Suprapubic skin (tissue), 4 donors: Measurements from ENCODE around the gene APOM.

Experiments
- POLR2A ChIP-seq, 2 donors: fragments of 450-650 bp; IDR thresholded peaks; one replicate each; pipeline ENCODE4 v1.6.1; 2017; ENCODE audit warnings: antibody characterized with exemption in 2 of 2, mild to moderate bottlenecking in 2 of 2, moderate library complexity in 2 of 2
- POLR2AphosphoS5 ChIP-seq, 3 donors: sonication (generic); formaldehyde crosslinking; IDR thresholded peaks; one replicate each; pipeline ENCODE4 v1.6.1; 2017; ENCODE audit warnings: antibody characterized with exemption in 3 of 3
- TF ChIP-seq, protein P1 (sequence below), 2 donors: fragments of 200-600 bp in 1 of 2; fragments of 450-650 bp in 1 of 2; sonication (generic) in 1 of 2; IDR thresholded peaks; one replicate each; pipeline ENCODE4 v1.5.1; 2016 to 2019; ENCODE audit warnings: antibody characterized with exemption in 2 of 2, mild to moderate bottlenecking in 1 of 2, moderate library complexity in 1 of 2

DNA sequence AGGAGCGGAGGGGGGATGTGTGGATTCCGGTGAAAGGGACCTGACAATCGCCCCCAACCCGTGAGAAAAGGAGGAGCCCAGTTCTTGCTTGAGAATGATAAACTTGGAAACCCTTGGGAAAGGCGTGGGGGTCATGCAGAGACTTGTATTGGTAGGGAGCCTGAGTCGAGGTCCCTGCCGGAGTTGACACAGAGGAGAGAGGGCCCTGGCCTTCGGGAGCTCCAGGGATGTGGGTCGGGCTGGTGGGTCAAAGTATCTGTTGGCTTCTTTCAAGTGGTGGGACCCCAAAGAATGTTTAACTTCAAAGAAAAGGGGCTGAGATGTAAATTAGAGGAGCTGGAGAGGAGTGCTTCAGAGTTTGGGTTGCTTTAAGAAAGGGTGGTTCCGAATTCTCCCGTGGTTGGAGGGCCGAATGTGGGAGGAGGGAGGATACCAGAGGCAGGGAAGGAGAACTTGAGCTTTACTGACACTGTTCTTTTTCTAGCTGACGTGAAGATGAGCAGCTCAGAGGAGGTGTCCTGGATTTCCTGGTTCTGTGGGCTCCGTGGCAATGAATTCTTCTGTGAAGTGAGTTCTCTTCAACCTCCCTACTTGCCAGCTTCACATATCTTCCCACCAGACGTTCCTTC lies 10.8 kb downstream of the APOM start:
- TF ChIP-seq POLR2AphosphoS5 (IDR thresholded peaks at IDR 0.05) (no peak), POLR2A (IDR thresholded peaks at IDR 0.05) (no peak)
- TF ChIP-seq, protein P1, sequence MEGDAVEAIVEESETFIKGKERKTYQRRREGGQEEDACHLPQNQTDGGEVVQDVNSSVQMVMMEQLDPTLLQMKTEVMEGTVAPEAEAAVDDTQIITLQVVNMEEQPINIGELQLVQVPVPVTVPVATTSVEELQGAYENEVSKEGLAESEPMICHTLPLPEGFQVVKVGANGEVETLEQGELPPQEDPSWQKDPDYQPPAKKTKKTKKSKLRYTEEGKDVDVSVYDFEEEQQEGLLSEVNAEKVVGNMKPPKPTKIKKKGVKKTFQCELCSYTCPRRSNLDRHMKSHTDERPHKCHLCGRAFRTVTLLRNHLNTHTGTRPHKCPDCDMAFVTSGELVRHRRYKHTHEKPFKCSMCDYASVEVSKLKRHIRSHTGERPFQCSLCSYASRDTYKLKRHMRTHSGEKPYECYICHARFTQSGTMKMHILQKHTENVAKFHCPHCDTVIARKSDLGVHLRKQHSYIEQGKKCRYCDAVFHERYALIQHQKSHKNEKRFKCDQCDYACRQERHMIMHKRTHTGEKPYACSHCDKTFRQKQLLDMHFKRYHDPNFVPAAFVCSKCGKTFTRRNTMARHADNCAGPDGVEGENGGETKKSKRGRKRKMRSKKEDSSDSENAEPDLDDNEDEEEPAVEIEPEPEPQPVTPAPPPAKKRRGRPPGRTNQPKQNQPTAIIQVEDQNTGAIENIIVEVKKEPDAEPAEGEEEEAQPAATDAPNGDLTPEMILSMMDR (IDR thresholded peaks at IDR 0.05): no peak
